Astrocyte (in vitro differentiated cells and primary cell): ENCODE results near the gene DMRTA1.

Experiments used
- EZH2 ChIP-seq: IDR thresholded peaks from 2 replicates; pipeline ENCODE4 v1.6.1; 2012; ENCODE audit warnings: mild to moderate bottlenecking, low read length, inconsistent platforms; ENCODE audit not compliant: insufficient read depth
- TF ChIP-seq, protein P1 (sequence below): IDR thresholded peaks from 2 replicates; pipeline ENCODE4 v1.5.1; 2011; ENCODE audit warnings: low read depth, mild to moderate bottlenecking, inconsistent platforms, low read length, moderate library complexity; ENCODE audit not compliant: insufficient read depth

DNA sequence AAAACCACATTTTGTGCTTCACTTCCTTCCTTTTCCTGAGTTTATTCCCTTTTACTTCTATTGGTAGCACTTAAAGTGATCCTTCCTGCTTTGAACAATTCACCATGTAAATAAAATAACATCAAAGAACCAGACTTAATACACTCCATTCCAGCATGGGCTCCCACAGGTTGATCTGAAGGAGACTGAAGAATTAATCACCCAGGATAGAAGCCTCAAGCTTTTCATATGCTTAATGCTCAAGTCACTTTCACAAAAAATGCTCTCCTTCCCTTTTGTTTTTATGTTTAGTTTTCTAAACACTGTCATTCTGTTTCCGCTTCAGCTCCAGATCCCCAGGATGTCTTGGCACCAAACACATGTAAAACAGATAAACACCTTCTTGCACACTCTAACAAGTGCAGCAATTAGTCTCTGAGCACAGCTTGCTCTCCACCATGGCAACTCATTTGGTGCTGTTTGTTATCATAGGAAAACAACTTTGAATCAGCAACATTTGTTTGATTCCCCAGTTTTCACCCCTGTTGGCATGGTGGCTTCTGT, 37.0 kb downstream of the DMRTA1 start:
- TF ChIP-seq, protein P1, sequence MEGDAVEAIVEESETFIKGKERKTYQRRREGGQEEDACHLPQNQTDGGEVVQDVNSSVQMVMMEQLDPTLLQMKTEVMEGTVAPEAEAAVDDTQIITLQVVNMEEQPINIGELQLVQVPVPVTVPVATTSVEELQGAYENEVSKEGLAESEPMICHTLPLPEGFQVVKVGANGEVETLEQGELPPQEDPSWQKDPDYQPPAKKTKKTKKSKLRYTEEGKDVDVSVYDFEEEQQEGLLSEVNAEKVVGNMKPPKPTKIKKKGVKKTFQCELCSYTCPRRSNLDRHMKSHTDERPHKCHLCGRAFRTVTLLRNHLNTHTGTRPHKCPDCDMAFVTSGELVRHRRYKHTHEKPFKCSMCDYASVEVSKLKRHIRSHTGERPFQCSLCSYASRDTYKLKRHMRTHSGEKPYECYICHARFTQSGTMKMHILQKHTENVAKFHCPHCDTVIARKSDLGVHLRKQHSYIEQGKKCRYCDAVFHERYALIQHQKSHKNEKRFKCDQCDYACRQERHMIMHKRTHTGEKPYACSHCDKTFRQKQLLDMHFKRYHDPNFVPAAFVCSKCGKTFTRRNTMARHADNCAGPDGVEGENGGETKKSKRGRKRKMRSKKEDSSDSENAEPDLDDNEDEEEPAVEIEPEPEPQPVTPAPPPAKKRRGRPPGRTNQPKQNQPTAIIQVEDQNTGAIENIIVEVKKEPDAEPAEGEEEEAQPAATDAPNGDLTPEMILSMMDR = no peak
- no peak for TF ChIP-seq EZH2
